ENCODE results near the gene ZC3H7B. TPM values are rescaled to one million over a fixed set of nuclear protein-coding genes. Genes with fewer than 3 reads are reported as not detected.

Gene ZC3H7B
- polyA plus RNA-seq, 2 of the 4 experiments (the other 2 are of a cell fraction), result 12.4 to 22.8 TPM

DNA sequence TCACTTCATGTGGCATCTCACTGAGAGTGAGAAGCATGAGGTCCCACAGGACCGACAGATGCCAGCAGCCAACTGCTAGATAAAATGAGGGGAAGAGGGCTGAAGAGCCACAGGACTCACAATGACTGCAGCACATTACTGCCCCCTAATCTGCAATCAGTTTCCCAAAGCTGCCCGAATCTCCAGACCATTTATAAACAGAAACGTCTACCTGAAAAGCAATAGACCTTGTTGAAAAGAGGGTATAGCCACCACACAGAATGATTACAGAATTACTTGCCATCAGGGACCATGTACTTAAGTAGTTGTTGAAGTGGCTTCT is 68.1 kb downstream of the ZC3H7B start:
- no peak for FAIRE-seq
- no peak for ATAC-seq
- H3K4me3 ChIP-seq, result no peak overlapping the region
- no peak for DNase-seq (ENCODE audit: low read depth in 1 of 2, low spot score in 1 of 2)
- TF ChIP-seq POLR2AphosphoS2 (conservative IDR thresholded peaks at IDR 0.05; ENCODE audit: low read length) (no peak), JUN (IDR thresholded peaks at IDR 0.05) (no peak), HOXA7 (CRISPR knock-in tag; IDR thresholded peaks at IDR 0.05) (no peak), JUNB (IDR thresholded peaks at IDR 0.05) (no peak), RCOR1 (IDR thresholded peaks at IDR 0.05; ENCODE audit: low read depth, low read length) (no peak), NFE2L2 (conservative IDR thresholded peaks at IDR 0.05; ENCODE audit: low read length) (no peak), MAZ (IDR thresholded peaks at IDR 0.05; ENCODE audit: borderline replicate concordance, low read depth, low read length) (no peak), EHF (CRISPR knock-in tag; IDR thresholded peaks at IDR 0.05) (no peak)
- TF ChIP-seq, protein P1, sequence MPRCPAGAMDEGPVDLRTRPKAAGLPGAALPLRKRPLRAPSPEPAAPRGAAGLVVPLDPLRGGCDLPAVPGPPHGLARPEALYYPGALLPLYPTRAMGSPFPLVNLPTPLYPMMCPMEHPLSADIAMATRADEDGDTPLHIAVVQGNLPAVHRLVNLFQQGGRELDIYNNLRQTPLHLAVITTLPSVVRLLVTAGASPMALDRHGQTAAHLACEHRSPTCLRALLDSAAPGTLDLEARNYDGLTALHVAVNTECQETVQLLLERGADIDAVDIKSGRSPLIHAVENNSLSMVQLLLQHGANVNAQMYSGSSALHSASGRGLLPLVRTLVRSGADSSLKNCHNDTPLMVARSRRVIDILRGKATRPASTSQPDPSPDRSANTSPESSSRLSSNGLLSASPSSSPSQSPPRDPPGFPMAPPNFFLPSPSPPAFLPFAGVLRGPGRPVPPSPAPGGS (IDR thresholded peaks at IDR 0.05), result no peak
- WGBS (ENCODE audit: missing lambda C conversion rate), result 41% methylated on average over 3 of the region's 3 CpGs
- H3K27ac ChIP-seq, result no peak overlapping the region
- H3K9me3 ChIP-seq, result no peaks in the 10 kb centered on the region
- ChIA-PET CTCF (interaction anchor here (1.4 kb wide), 1 partner anchor 9 kb away, joined by 3 read pairs; no protein-coding TSS in a partner anchor), POLR2A (no interaction called here)
- peaks cover 8% of the 10 kb centered on the region; the same call in 2 of the 3 replicates for H3K4me1 ChIP-seq
- H3K4me2 ChIP-seq, result no peak overlapping the region

DNA sequence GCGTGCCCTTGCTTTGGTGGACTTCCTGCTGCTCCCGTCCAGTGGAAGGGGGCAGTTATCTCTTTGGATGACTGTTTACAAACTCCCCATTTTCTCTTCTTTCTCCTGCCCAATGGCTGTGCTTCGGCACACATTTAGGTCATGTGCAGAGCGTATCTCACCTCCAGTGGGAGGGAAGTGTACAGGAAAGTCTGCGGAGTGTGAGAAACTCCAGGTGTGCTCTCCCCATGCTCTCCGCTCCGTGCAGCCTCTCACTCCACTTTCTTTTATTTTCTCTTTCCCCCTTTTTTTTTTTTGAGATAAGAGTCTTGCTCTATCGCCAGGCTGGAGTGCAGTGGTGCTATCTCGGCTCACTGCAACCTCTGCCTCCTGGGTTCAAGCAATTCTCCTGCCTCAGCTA is 68.5 kb downstream of the ZC3H7B start:
- H3K27ac ChIP-seq, result no peak overlapping the region
- POLR2A ChIA-PET, result no interaction called here
- FAIRE-seq (no peak), ATAC-seq (no peak), DNase-seq (ENCODE audit: low read depth in 1 of 2, low spot score in 1 of 2) (no peak)
- TF ChIP-seq EP300 (IDR thresholded peaks at IDR 0.05) (no peak), SREBF2 (IDR thresholded peaks at IDR 0.05) (no peak), HEYL (CRISPR knock-in tag; IDR thresholded peaks at IDR 0.05) (no peak), HDAC2 (IDR thresholded peaks at IDR 0.05) (no peak)
- no peak overlapping the region for H3K4me2 ChIP-seq
- CTCF ChIA-PET, result interaction anchor here (1.4 kb wide), 1 partner anchor 9 kb away, joined by 3 read pairs; no protein-coding TSS in a partner anchor
- 77% methylated on average over 9 of the region's 9 CpGs for WGBS (ENCODE audit: missing lambda C conversion rate)
- H3K9me3 ChIP-seq, result no peaks in the 10 kb centered on the region
- peaks cover 8% of the 10 kb centered on the region; the same call in 2 of the 3 replicates for H3K4me1 ChIP-seq
- H3K4me3 ChIP-seq, result no peak overlapping the region

DNA sequence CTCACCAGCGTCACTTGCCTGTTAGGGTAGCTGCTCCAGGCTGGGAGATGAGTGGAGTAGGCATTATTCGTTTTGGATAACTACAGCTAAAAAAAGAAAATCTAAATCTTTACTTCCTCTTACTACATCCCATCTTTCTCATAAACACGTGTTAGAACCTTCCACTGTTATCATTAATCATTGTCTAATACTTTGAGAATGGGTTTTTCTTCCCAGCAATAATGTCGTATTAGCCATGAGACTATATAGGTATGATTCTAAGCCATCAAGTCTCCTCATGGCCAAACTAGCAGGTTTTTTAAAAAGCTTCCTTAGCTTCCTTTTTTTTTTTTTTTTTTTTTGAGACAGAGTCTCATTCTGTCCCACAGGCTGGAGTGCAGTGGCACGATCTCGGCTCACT is 76.5 kb downstream of the ZC3H7B start:
- no peak overlapping the region for H3K4me3 ChIP-seq
- 48% methylated on average over 6 of the region's 6 CpGs for WGBS (ENCODE audit: missing lambda C conversion rate)
- ATAC-seq, result no peak
- no peak overlapping the region for H3K4me2 ChIP-seq
- no peak for FAIRE-seq
- CTCF ChIA-PET, result interaction anchor here (0.6 to 2.2 kb wide), 7 partner anchors 12 to 452 kb away, joined by 3 to 7 read pairs (median 4); no protein-coding TSS in a partner anchor
- peaks cover 13% of the 10 kb centered on the region; the same call in 2 of the 3 replicates for H3K4me1 ChIP-seq
- POLR2A ChIA-PET, result interaction anchor here (0.7 kb wide), 1 partner anchor 69 kb away, joined by 7 read pairs; the partner anchor contains the start of gene TOB2
- H3K9me3 ChIP-seq, result no peaks in the 10 kb centered on the region
- H3K27ac ChIP-seq, result no peak overlapping the region
- no peak for DNase-seq (ENCODE audit: low read depth in 1 of 2, low spot score in 1 of 2)
- TF ChIP-seq HOXB13 (CRISPR knock-in tag; IDR thresholded peaks at IDR 0.05; ENCODE audit: low read depth) (no peak), ESRRA (IDR thresholded peaks at IDR 0.05; ENCODE audit: borderline replicate concordance, low read length) (no peak), PHF8 (IDR thresholded peaks at IDR 0.05; ENCODE audit: borderline replicate concordance, low read depth) (no peak), POLR2AphosphoS2 (conservative IDR thresholded peaks at IDR 0.05; ENCODE audit: low read length) (no peak), SMC3 (IDR thresholded peaks at IDR 0.05) (no peak), BHLHE40 (IDR thresholded peaks at IDR 0.05; ENCODE audit: low read depth, low read length) (no peak), CBX8 (IDR thresholded peaks at IDR 0.05) (no peak), ZSCAN20 (CRISPR knock-in tag; IDR thresholded peaks at IDR 0.05) (no peak)
- TF ChIP-seq, protein P2, sequence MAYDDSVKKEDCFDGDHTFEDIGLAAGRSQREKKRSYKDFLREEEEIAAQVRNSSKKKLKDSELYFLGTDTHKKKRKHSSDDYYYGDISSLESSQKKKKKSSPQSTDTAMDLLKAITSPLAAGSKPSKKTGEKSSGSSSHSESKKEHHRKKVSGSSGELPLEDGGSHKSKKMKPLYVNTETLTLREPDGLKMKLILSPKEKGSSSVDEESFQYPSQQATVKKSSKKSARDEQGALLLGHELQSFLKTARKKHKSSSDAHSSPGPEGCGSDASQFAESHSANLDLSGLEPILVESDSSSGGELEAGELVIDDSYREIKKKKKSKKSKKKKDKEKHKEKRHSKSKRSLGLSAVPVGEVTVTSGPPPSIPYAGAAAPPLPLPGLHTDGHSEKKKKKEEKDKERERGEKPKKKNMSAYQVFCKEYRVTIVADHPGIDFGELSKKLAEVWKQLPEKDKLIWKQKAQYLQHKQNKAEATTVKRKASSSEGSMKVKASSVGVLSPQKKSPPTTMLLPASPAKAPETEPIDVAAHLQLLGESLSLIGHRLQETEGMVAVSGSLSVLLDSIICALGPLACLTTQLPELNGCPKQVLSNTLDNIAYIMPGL (CRISPR knock-in tag; IDR thresholded peaks at IDR 0.05; ENCODE audit: borderline replicate concordance), result no peak
- TF ChIP-seq, protein P3, sequence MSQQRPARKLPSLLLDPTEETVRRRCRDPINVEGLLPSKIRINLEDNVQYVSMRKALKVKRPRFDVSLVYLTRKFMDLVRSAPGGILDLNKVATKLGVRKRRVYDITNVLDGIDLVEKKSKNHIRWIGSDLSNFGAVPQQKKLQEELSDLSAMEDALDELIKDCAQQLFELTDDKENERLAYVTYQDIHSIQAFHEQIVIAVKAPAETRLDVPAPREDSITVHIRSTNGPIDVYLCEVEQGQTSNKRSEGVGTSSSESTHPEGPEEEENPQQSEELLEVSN (IDR thresholded peaks at IDR 0.05; ENCODE audit: borderline replicate concordance, low read depth), result no peak
- TF ChIP-seq, protein P4, sequence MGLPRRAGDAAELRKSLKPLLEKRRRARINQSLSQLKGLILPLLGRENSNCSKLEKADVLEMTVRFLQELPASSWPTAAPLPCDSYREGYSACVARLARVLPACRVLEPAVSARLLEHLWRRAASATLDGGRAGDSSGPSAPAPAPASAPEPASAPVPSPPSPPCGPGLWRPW (IDR thresholded peaks at IDR 0.05), result no peak

Measured in A549 (cell line).